Psoas muscle (tissue), 8 donors: ENCODE measurements around the gene ZNF782. TPM values are rescaled to one million over a fixed set of nuclear protein-coding genes. Genes with fewer than 3 reads are reported as not detected.

Experiments
- ATAC-seq, 4 donors: fragments of 200-7000 bp; cut with Tn5 transposase; one replicate each; pipeline ENCODE4 v1.9.1; 2020; ENCODE audit warnings: moderate library complexity in 3 of 4, mild to moderate bottlenecking in 2 of 4
- DNase-seq, 2 donors: peaks; one replicate each; pipeline ENCODE4 v3.0.0-alpha.2; 2020
- H3K27ac ChIP-seq: fragments of 200-600 bp; one replicate; pipeline ENCODE4 v1.8.0; 2022
- H3K27me3 ChIP-seq, 3 donors: fragments of 200-600 bp in 1 of 3; one replicate each; pipeline versions ENCODE4 v1.6.1 to v1.8.0; 2013 to 2022; ENCODE audit warnings: low read length in 2 of 3, mild to moderate bottlenecking in 2 of 3, moderate library complexity in 1 of 3; ENCODE audit not compliant: insufficient read depth in 3 of 3
- H3K36me3 ChIP-seq, 2 donors: fragments of 200-600 bp in 1 of 2; one replicate each; pipeline versions ENCODE4 v1.6.1 to v1.8.0; 2013 to 2022; ENCODE audit warnings: low read depth in 1 of 2, mild to moderate bottlenecking in 1 of 2, moderate library complexity in 1 of 2; ENCODE audit not compliant: insufficient read depth in 1 of 2
- H3K4me1 ChIP-seq: fragments of 200-600 bp; one replicate; pipeline ENCODE4 v1.8.0; 2022
- H3K4me3 ChIP-seq: fragments of 200-600 bp; one replicate; pipeline ENCODE4 v1.8.0; 2022; ENCODE audit warnings: mild to moderate bottlenecking
- H3K9me3 ChIP-seq: fragments of 200-600 bp; one replicate; pipeline ENCODE4 v1.8.0; 2022
- WGBS, 3 donors: extraction: QIAGEN DNeasy Blood & Tissue Kit; methylation state at CpG; one replicate each; pipeline versions ENCODE4 v1.1.6 to v1.1.7; 2013; 5-methylcytosine and 5-hydroxymethylcytosine counted together
- intact Hi-C, 2 donors: fragments of 100-400 bp; cut with DNase I; formaldehyde crosslinking; loops; one replicate each; pipeline versions ENCODE4 v1.11.0 to v1.14.2; 2022
- polyA plus RNA-seq, 3 donors: library from polyadenylated mRNA; stranded (reverse); fragments of 200-250 nt; gene quantifications; one replicate each; pipeline ENCODE4 v1.2.3, GENCODE V29; 2013
- total RNA-seq, 4 donors: library from RNA; stranded (reverse); fragmentation: NEBNext Ultra II Directional in 2 of 4; extraction: Animal tissue kit (Norgen Biotek cat#: 25700) in 2 of 4; gene quantifications; one replicate each; pipeline versions ENCODE4 v1.2.1 to v1.2.4, GENCODE V29; 2021 to 2023
- TF ChIP-seq, protein P1 (sequence below): fragments of 200-600 bp; IDR thresholded peaks from one replicate; pipeline ENCODE4 v1.8.0; 2022; ENCODE audit warnings: antibody characterized with exemption
- donor health status: healthy with polysubstance abuse.
- donor health status: DM: no; HTN: no; CAD: no; lungs with moderate emphysema.
- donor health status: Bipolar disorder and iron deficiency.
- donor health status: healthy.
- donor health status: DM: yes; HTN: yes; CAD: no.
- donor health status: DM: no; HTN: no; CAD: no.
- donor health status: DM: no; HTN: no; CAD: no.
- donor health status: DM: yes; HTN: yes; CAD: no.

ZNF782 gene
- total and polyA plus RNA-seq, 7 donors, result 0.94 to 7.0 (median 2.8) TPM

DNA sequence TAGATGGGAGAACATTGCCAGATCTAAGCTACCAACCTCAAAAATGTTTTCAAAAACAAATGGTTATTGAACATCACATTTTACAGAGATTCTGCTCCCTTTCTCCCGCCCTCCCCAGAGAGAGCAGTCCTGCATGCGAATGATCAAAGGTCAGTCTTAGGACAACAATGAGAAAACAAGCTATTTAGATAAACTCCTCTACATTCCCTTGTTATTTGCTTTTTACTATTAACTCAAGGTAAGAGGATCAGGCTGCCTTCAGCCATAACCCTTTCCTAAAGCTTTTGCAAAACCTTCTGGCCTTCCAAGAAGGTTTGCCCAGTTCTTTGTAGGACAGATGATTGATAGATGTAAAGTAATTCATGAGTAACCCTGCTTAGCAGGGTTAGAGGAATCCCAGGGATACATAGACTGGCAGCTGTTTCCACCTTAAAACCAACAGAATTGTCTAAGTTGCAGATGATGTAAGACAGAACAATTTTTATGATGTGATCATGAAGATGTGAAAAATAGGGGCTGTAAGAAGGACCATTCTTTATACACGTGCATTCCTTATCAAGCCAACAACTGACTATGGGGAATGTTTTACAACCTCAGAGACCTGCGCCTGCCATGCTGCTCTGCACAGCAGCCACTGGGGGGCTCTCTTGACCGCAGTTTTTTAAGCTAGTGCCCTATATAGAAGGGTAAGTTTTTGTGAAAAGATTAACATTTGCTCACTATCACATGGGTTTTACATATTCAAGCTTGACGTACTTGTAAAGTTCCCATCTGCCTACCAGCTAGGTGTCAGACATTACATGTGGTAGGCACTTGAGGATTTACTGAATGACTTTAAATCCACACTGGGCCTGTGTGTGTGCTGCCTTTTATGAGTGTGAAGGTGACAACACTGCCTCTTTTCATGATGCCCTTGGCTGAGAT lies 2.3 kb upstream of the ZNF782 start:
- Histone ChIP-seq H3K4me3 (no peak overlapping the region), H3K9me3 (no peaks in the 10 kb centered on the region), H3K27ac (no peak overlapping the region), H3K27me3 (no peaks in the 10 kb centered on the region), H3K36me3 (no peaks in the 10 kb centered on the region), H3K4me1 (peaks cover 12% of the 10 kb centered on the region)
- DNase-seq (peak; percentile 28 to 68), ATAC-seq (peak; percentile 54 to 69 (median 67))
- 18 to 24% (median 24%) methylated on average over 6 of the region's 6 CpGs for WGBS, 3 donors
- intact Hi-C loops, result loop anchor here (2.0 to 10.0 kb wide), 6 partner anchors 181 to 738 kb away; partner anchors contain the start of gene CTSV (in 1 of the 2)
- TF ChIP-seq, protein P1, sequence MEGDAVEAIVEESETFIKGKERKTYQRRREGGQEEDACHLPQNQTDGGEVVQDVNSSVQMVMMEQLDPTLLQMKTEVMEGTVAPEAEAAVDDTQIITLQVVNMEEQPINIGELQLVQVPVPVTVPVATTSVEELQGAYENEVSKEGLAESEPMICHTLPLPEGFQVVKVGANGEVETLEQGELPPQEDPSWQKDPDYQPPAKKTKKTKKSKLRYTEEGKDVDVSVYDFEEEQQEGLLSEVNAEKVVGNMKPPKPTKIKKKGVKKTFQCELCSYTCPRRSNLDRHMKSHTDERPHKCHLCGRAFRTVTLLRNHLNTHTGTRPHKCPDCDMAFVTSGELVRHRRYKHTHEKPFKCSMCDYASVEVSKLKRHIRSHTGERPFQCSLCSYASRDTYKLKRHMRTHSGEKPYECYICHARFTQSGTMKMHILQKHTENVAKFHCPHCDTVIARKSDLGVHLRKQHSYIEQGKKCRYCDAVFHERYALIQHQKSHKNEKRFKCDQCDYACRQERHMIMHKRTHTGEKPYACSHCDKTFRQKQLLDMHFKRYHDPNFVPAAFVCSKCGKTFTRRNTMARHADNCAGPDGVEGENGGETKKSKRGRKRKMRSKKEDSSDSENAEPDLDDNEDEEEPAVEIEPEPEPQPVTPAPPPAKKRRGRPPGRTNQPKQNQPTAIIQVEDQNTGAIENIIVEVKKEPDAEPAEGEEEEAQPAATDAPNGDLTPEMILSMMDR, result peak; percentile 90

DNA sequence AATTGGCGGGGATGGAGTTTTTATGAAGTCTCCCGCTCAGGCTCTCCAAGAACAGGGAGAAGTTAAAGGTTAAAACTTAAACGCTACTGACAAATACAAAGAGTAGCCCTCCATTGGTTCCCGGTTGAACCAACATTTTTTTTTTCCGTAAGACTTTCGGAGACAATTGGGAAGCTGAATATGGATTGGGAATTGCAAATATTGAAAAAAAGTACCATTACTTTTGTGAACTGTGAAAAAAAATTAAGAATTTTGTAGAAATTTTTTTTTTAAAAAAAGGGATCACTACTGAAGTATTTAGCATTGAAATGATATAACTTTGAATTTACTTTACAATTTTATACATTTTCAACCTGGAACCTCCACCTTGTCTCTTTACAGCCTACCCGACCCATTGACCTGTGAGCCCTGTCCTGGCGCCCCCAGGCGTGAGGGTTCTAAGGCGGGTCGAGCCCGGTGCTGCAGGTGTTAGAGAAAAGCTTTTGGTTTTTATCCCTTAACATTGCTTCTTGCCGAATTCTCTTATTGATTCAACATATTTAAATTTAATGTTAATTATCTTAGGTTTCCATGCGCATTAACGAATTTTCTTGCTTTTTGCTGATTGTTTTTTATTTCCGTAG lies 448 bp upstream of the ZNF782 start:
- intact Hi-C loops, result loop anchor here (5.0 to 10.0 kb wide), 6 partner anchors 77 to 740 kb away; partner anchors contain the start of genes CTSV (in 1 of the 2) and ZNF510 (in 1 of the 2)
- Histone ChIP-seq H3K27me3 (no peaks in the 10 kb centered on the region), H3K9me3 (no peaks in the 10 kb centered on the region), H3K27ac (no peak overlapping the region), H3K36me3 (no peaks in the 10 kb centered on the region), H3K4me1 (peaks cover 12% of the 10 kb centered on the region), H3K4me3 (peak overlapping the region; percentile 81)
- TF ChIP-seq, protein P1, result no peak
- ATAC-seq (no peak), DNase-seq (no peak)
- 18 to 19% (median 19%) methylated on average over 16 of the region's 16 CpGs for WGBS, 3 donors

DNA sequence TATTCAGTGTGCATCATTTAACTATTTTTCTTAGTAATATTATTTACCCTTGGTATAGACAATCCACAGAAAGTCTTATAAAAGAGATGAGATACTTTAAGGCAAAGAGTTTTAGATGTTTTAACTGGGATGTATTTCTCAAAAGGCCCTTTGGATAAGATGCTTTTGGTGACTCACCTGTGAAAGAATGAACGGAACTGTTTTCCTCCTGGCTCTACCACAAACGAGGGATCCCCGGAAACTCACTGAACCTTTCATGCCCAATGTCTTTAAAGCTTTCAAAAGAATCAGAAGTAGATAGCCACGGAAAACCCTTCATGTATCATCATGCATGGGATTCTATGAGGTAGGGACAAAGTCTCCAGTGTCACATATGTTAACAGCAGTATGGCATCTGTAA lies 1.6 kb downstream of the ZNF782 start:
- Histone ChIP-seq H3K4me1 (peaks cover 12% of the 10 kb centered on the region), H3K27me3 (no peaks in the 10 kb centered on the region), H3K4me3 (peak overlapping the region; percentile 81), H3K9me3 (no peaks in the 10 kb centered on the region), H3K36me3 (no peaks in the 10 kb centered on the region), H3K27ac (no peak overlapping the region)
- 78 to 83% (median 78%) methylated on average over 4 of the region's 4 CpGs for WGBS, 3 donors
- DNase-seq (no peak), ATAC-seq (no peak)
- TF ChIP-seq, protein P1, result no peak
- intact Hi-C loops, result loop anchor here (5.0 to 10.0 kb wide), 3 partner anchors 75 to 742 kb away; partner anchors contain the start of gene ZNF510 (in 1 of the 2)

DNA sequence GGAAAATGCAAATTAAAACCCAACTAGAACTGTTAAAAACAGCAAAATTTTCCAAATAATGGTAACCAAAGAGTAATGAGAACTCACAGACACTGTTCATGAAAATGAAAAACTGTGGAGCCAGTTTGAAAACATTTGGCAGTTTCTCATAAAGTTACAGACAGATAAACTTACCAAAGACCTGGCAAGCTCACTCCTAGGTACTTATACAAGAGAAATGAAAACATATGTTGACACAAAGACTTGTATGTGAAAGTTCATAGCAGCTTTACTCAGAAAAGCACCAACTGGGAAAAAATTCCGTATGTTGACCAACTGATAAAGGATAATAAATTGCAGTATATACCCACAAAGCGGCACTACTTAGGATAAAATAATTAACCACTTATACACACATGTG lies 10.3 kb downstream of the ZNF782 start:
- TF ChIP-seq, protein P1, result no peak
- intact Hi-C loops, result no loop called here
- peaks cover 13% of the 10 kb centered on the region for H3K9me3 ChIP-seq
- H3K36me3 ChIP-seq, result peaks cover 8 to 24% of the 10 kb centered on the region in 2 donors
- no peak overlapping the region for H3K4me3 ChIP-seq
- no peak for ATAC-seq
- 56 to 92% (median 91%) methylated on average over 2 of the region's 2 CpGs for WGBS, 3 donors
- no peaks in the 10 kb centered on the region for H3K27me3 ChIP-seq
- no peaks in the 10 kb centered on the region for H3K4me1 ChIP-seq
- no peak for DNase-seq
- no peak overlapping the region for H3K27ac ChIP-seq
